DOHH2 (cell line): ENCODE data around the gene OR4D5.

Experiments
- H3F3A ChIP-seq: fragments of 200-600 bp; sonication (generic), shearing (Covaris generic); 2 replicates; pipeline ENCODE4 v1.6.0; 2016; ENCODE audit warnings: antibody characterized with exemption, mild to moderate bottlenecking; ENCODE audit not compliant: control insufficient read depth, insufficient read depth
- H3K27ac ChIP-seq: fragments of 200-600 bp; sonication (generic); 2 replicates; pipeline ENCODE4 v1.5.1; 2014; ENCODE audit warnings: low read depth, mild to moderate bottlenecking, low read length, moderate library complexity
- H3K27me3 ChIP-seq: fragments of 200-600 bp; sonication (generic); 2 replicates; pipeline ENCODE4 v1.6.1; 2014; ENCODE audit warnings: mild to moderate bottlenecking, low read length, mixed read lengths; ENCODE audit not compliant: control insufficient read depth
- H3K36me3 ChIP-seq: fragments of 200-600 bp; sonication (generic); 2 replicates; pipeline ENCODE4 v1.6.1; 2014; ENCODE audit warnings: mild to moderate bottlenecking, low read length, moderate library complexity, mixed read lengths; ENCODE audit not compliant: control insufficient read depth
- H3K4me1 ChIP-seq: fragments of 200-600 bp; sonication (generic); 2 replicates; pipeline ENCODE4 v1.6.1; 2014; ENCODE audit warnings: mild to moderate bottlenecking, low read length, mixed read lengths; ENCODE audit not compliant: control insufficient read depth
- H3K4me2 ChIP-seq: fragments of 200-600 bp; sonication (generic); 2 replicates; pipeline ENCODE4 v1.6.0; 2014; ENCODE audit warnings: mild to moderate bottlenecking, low read length, moderate library complexity
- H3K4me3 ChIP-seq: fragments of 200-600 bp; sonication (generic); 2 replicates; pipeline ENCODE4 v1.5.1; 2014; ENCODE audit warnings: mild to moderate bottlenecking, low read length, mixed read lengths
- H3K79me2 ChIP-seq: fragments of 200-600 bp; sonication (generic); 2 replicates; pipeline ENCODE4 v1.6.1; 2014; ENCODE audit warnings: mild to moderate bottlenecking, low read length, mixed read lengths; ENCODE audit not compliant: control insufficient read depth
- H3K9me2 ChIP-seq: fragments of 200-600 bp; sonication (generic); replicated peaks from 2 replicates; pipeline ENCODE4 v1.6.1; 2014; ENCODE audit warnings: mild to moderate bottlenecking, low read length, mixed read lengths; ENCODE audit not compliant: control insufficient read depth
- H3K9me3 ChIP-seq: fragments of 200-600 bp; sonication (generic); 2 replicates; pipeline ENCODE4 v1.6.1; 2014; ENCODE audit warnings: antibody characterized with exemption, low read length, mixed read lengths; ENCODE audit not compliant: control insufficient read depth, insufficient read depth
- H4K20me1 ChIP-seq: fragments of 200-600 bp; sonication (generic); 2 replicates; pipeline ENCODE4 v1.6.0; 2014; ENCODE audit warnings: low read depth, mild to moderate bottlenecking, antibody characterized with exemption, low read length, moderate library complexity; ENCODE audit not compliant: control insufficient read depth, insufficient read depth
- CTCF ChIP-seq: fragments of 200-600 bp; sonication (generic); IDR thresholded peaks from one replicate; pipeline ENCODE4 v1.5.1; 2014; ENCODE audit warnings: antibody characterized with exemption, mild to moderate bottlenecking, low read depth, low read length; ENCODE audit not compliant: poor library complexity, severe bottlenecking
- EZH2phosphoT487 ChIP-seq: fragments of 200-600 bp; sonication (generic); IDR thresholded peaks from 2 replicates; pipeline ENCODE4 v1.6.1; 2017; ENCODE audit warnings: borderline replicate concordance, mild to moderate bottlenecking, antibody characterized with exemption, low read length, moderate library complexity, mixed read lengths

The OR4D5 gene

GRCh38 chr11:123939317-123939716, at the start of gene OR4D5:
Gene OR4D5, plus strand, starts transcription at chr11:123939617. Its CDS starts 0 bp downstream, at chr11:123939617.
- Histone ChIP-seq H3K4me2 (no peak within 1 kb of the TSS), H3K27me3 (no peaks in the 10 kb centered on the region), H3K36me3 (no peaks in the 10 kb centered on the region), H3K4me3 (no peak within 1 kb of the TSS), H3K9me2 (no peaks in the 10 kb centered on the region), H3F3A (no peaks in the 10 kb centered on the region), H3K9me3 (no peaks in the 10 kb centered on the region), H3K79me2 (no peaks in the 10 kb centered on the region), H3K4me1 (no peaks in the 10 kb centered on the region), H3K27ac (no peak within 1 kb of the TSS), H4K20me1 (no peaks in the 10 kb centered on the region)
- TF ChIP-seq CTCF (no peak), EZH2phosphoT487 (no peak)

- Histone ChIP-seq H3K9me2 (no peaks in the 10 kb centered on the region), H3K36me3 (no peaks in the 10 kb centered on the region), H3K4me3 (no peak overlapping the region), H3K27me3 (no peaks in the 10 kb centered on the region), H3K9me3 (no peaks in the 10 kb centered on the region), H3K4me2 (no peak overlapping the region), H3F3A (no peaks in the 10 kb centered on the region), H3K4me1 (no peaks in the 10 kb centered on the region), H3K79me2 (no peaks in the 10 kb centered on the region), H4K20me1 (no peaks in the 10 kb centered on the region), H3K27ac (no peak overlapping the region)
- TF ChIP-seq CTCF, result no peak
- no peak for TF ChIP-seq EZH2phosphoT487
Measured at GRCh38 chr11:123892031-123892430, 47.4 kb upstream of the OR4D5 start.

GRCh38 chr11:123899792-123900191, 39.6 kb upstream of the OR4D5 start:
- Histone ChIP-seq H4K20me1 (no peaks in the 10 kb centered on the region), H3K4me3 (no peak overlapping the region), H3K9me2 (no peaks in the 10 kb centered on the region), H3K79me2 (no peaks in the 10 kb centered on the region), H3K4me1 (no peaks in the 10 kb centered on the region), H3K4me2 (no peak overlapping the region), H3K9me3 (no peaks in the 10 kb centered on the region), H3F3A (no peaks in the 10 kb centered on the region), H3K27ac (no peak overlapping the region), H3K27me3 (no peaks in the 10 kb centered on the region), H3K36me3 (no peaks in the 10 kb centered on the region)
- no peak for TF ChIP-seq EZH2phosphoT487

- Histone ChIP-seq H3K4me2 (no peak within 1 kb of the TSS), H3K4me1 (no peaks in the 10 kb centered on the region), H3K4me3 (no peak within 1 kb of the TSS), H4K20me1 (no peaks in the 10 kb centered on the region), H3K9me3 (no peaks in the 10 kb centered on the region), H3K27me3 (no peaks in the 10 kb centered on the region), H3K9me2 (no peaks in the 10 kb centered on the region), H3F3A (no peaks in the 10 kb centered on the region), H3K36me3 (no peaks in the 10 kb centered on the region), H3K79me2 (no peaks in the 10 kb centered on the region), H3K27ac (no peak within 1 kb of the TSS)
- TF ChIP-seq EZH2phosphoT487, result no peak
Measured at GRCh38 chr11:123901867-123902266, 37.5 kb upstream of the OR4D5 start, which contains the start of gene OR8D4. Gene OR8D4, plus strand, starts transcription at chr11:123902167. Its CDS starts 4,265 bp downstream, at chr11:123906432.
